ENCODE measurements around the gene RSRC1. TPM values are rescaled to one million over a fixed set of nuclear protein-coding genes. Genes with fewer than 3 reads are reported as not detected.
A peak's percentile ranks its signal among the peaks of the same experiment; 100 is the strongest.

RSRC1 gene
- total and polyA plus RNA-seq, 12 donors: 12.6 to 27.6 (median 21.4) TPM

DNA sequence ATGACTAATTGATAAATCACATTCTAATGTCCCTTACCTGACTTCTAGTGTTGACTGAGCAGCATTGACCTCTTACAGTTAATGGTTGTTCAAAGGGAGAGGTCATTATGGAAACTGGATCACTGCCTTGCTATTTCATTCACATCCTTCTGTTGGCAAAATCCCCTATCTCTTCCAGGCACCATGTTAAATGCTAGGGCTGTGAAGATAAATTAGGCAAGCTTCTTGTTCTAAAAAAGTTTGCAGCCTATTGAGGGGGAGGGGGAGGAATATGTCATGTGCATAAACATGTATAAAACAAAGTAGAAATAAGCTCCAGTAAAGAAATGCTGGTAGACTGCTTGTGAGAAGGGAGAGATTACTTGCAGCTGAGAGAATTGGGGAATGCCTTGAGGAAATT, 376.3 kb downstream of the RSRC1 start:
- ATAC-seq (peak in 5 of 8 donors; percentile 37 to 61 (median 47)), DNase-seq (no peak)
- H3K36me3 ChIP-seq: no peaks in the 10 kb centered on the region
- H3K27me3 ChIP-seq: no peaks in the 10 kb centered on the region
- H3K9me3 ChIP-seq: no peaks in the 10 kb centered on the region
- intact Hi-C loops (cut with DNase I): loop anchor here in 1 of 10 donors (5.0 kb wide), 1 partner anchor 41 kb away; no protein-coding TSS in a partner anchor
- H3K4me1 ChIP-seq: peaks cover 0 to 20% (median 4%) of the 10 kb centered on the region in 9 donors
- TF ChIP-seq, protein P1, sequence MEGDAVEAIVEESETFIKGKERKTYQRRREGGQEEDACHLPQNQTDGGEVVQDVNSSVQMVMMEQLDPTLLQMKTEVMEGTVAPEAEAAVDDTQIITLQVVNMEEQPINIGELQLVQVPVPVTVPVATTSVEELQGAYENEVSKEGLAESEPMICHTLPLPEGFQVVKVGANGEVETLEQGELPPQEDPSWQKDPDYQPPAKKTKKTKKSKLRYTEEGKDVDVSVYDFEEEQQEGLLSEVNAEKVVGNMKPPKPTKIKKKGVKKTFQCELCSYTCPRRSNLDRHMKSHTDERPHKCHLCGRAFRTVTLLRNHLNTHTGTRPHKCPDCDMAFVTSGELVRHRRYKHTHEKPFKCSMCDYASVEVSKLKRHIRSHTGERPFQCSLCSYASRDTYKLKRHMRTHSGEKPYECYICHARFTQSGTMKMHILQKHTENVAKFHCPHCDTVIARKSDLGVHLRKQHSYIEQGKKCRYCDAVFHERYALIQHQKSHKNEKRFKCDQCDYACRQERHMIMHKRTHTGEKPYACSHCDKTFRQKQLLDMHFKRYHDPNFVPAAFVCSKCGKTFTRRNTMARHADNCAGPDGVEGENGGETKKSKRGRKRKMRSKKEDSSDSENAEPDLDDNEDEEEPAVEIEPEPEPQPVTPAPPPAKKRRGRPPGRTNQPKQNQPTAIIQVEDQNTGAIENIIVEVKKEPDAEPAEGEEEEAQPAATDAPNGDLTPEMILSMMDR (IDR thresholded peaks at IDR 0.05): no peak
- H3K27ac ChIP-seq: no peak overlapping the region
- no peak overlapping the region for H3K4me3 ChIP-seq

DNA sequence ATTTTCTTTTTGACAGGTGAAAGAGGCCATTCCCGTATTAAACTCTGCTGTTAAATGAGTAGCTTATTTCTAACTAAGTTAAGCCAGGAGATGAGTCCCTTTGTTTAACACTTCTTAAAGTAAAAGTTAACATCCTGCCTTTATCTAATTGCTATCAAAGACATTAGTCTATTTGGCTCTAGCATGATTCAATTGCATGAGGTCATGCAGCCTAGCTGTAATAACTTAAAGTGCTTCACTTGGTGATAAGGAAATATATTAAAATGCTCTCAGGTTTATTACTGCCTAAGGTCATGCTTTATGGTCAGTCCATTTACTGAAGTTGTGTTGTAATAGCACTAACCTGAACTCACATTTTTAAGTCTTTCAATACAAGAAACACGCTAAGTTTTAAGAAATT, 378.8 kb downstream of the RSRC1 start:
- H3K4me1 ChIP-seq: peaks cover 0 to 10% (median 4%) of the 10 kb centered on the region in 9 donors

GRCh38 chr3:158489181-158489580, 379.3 kb downstream of the RSRC1 start:
- H3K9me3 ChIP-seq: no peaks in the 10 kb centered on the region
- DNase-seq (no peak), ATAC-seq (no peak)
- no peak overlapping the region for H3K27ac ChIP-seq
- H3K4me1 ChIP-seq: peaks cover 0 to 10% (median 4%) of the 10 kb centered on the region in 9 donors
- no peaks in the 10 kb centered on the region for H3K36me3 ChIP-seq
- TF ChIP-seq, protein P1 (IDR thresholded peaks at IDR 0.05): no peak
- H3K27me3 ChIP-seq: no peaks in the 10 kb centered on the region
- intact Hi-C loops (cut with DNase I): loop anchor here in 1 of 10 donors (5.0 kb wide), 1 partner anchor 38 kb away; no protein-coding TSS in a partner anchor
- H3K4me3 ChIP-seq: no peak overlapping the region

More for the DNA sequence above, 378.8 kb downstream of the RSRC1 start:
- DNase-seq (no peak), ATAC-seq (no peak)
- intact Hi-C loops (cut with DNase I): loop anchor here in 1 of 10 donors (5.0 kb wide), 1 partner anchor 39 kb away; no protein-coding TSS in a partner anchor
- Histone ChIP-seq H3K4me3 (no peak overlapping the region), H3K27me3 (no peaks in the 10 kb centered on the region), H3K9me3 (no peaks in the 10 kb centered on the region), H3K27ac (no peak overlapping the region), H3K36me3 (no peaks in the 10 kb centered on the region)
- 48 to 49% methylated on average over 2 of the region's 2 CpGs for WGBS, 2 donors
- TF ChIP-seq, protein P1 (IDR thresholded peaks at IDR 0.05): no peak

DNA sequence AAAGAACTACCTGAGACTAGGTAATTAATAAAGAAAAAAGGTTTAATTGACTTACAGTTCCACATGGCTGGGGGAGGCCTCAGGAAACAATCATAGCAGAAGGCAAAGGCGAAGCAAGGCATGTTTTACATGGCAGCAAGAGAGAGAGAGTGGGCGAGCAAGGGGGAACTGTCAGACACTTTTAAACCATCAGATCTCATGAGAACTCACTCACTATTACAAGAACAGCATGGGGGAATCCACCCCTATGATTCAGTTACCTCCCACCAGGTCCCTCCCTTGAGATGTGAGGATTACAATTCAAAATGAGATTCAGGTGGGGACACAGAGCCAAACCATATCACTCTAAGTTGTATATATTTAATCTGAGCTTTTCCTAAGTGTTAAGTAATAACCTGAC, 382.1 kb downstream of the RSRC1 start:
- Histone ChIP-seq H3K27me3 (no peaks in the 10 kb centered on the region), H3K36me3 (no peaks in the 10 kb centered on the region), H3K4me1 (peaks cover 0 to 6% (median 4%) of the 10 kb centered on the region in 9 donors), H3K27ac (no peak overlapping the region), H3K4me3 (no peak overlapping the region), H3K9me3 (no peaks in the 10 kb centered on the region)
- DNase-seq (no peak), ATAC-seq (no peak)
- intact Hi-C loops (cut with DNase I): no loop called here
- whole genome bisulfite sequencing, 2 donors: 92 to 97% methylated on average over 2 of the region's 2 CpGs
- TF ChIP-seq, protein P1 (IDR thresholded peaks at IDR 0.05): no peak
